ENCODE data around the gene SMOC2.

Gene SMOC2

GRCh38 chr6:168412456-168412855, 28.5 kb upstream of the SMOC2 start:
- Histone ChIP-seq H3K79me2 (ENCODE audit: low read length) (no peaks in the 10 kb centered on the region), H3K27ac (ENCODE audit: low read length) (no peak overlapping the region), H4K20me1 (ENCODE audit: insufficient read depth, low read length) (no peaks in the 10 kb centered on the region), H3K4me1 (ENCODE audit: low read length) (no peaks in the 10 kb centered on the region), H3K9me3 (ENCODE audit: insufficient read depth, low read length) (no peaks in the 10 kb centered on the region), H3K36me3 (replicated peaks; ENCODE audit: low read depth, low read length) (no peaks in the 10 kb centered on the region), H3K9ac (ENCODE audit: low read length) (no peak overlapping the region), H2AFZ (ENCODE audit: low read depth, low read length) (no peak overlapping the region), H3K4me3 (ENCODE audit: low read length) (no peak overlapping the region), H3K4me2 (ENCODE audit: low read length) (no peak overlapping the region), H3K27me3 (ENCODE audit: low read depth, low read length) (no peaks in the 10 kb centered on the region)
- TF ChIP-seq EZH2phosphoT487 (IDR thresholded peaks at IDR 0.05; ENCODE audit: low read depth) (no peak), CTCF (IDR thresholded peaks at IDR 0.05; ENCODE audit: low read depth, low read length) (no peak)

GRCh38 chr6:168413018-168413720, 27.8 kb upstream of the SMOC2 start:
- H3K9ac ChIP-seq (ENCODE audit: low read length) = no peak overlapping the region
- TF ChIP-seq EZH2phosphoT487 (IDR thresholded peaks at IDR 0.05; ENCODE audit: low read depth) (no peak), CTCF (IDR thresholded peaks at IDR 0.05; ENCODE audit: low read depth, low read length) (no peak)
- H2AFZ ChIP-seq (ENCODE audit: low read depth, low read length) = no peak overlapping the region
- no peaks in the 10 kb centered on the region for H3K79me2 ChIP-seq (ENCODE audit: low read length)
- H3K4me1 ChIP-seq (ENCODE audit: low read length) = no peaks in the 10 kb centered on the region
- no peaks in the 10 kb centered on the region for H3K9me3 ChIP-seq (ENCODE audit: insufficient read depth, low read length)
- no peaks in the 10 kb centered on the region for H4K20me1 ChIP-seq (ENCODE audit: insufficient read depth, low read length)
- H3K36me3 ChIP-seq (replicated peaks; ENCODE audit: low read depth, low read length) = no peaks in the 10 kb centered on the region
- no peak overlapping the region for H3K27ac ChIP-seq (ENCODE audit: low read length)
- H3K4me3 ChIP-seq (ENCODE audit: low read length) = no peak overlapping the region
- H3K27me3 ChIP-seq (ENCODE audit: low read depth, low read length) = no peaks in the 10 kb centered on the region
- H3K4me2 ChIP-seq (ENCODE audit: low read length) = no peak overlapping the region

GRCh38 chr6:168413856-168414255, 27.1 kb upstream of the SMOC2 start:
- Histone ChIP-seq H3K9me3 (ENCODE audit: insufficient read depth, low read length) (no peaks in the 10 kb centered on the region), H3K79me2 (ENCODE audit: low read length) (no peaks in the 10 kb centered on the region), H3K27ac (ENCODE audit: low read length) (no peak overlapping the region), H3K4me3 (ENCODE audit: low read length) (no peak overlapping the region), H3K27me3 (ENCODE audit: low read depth, low read length) (no peaks in the 10 kb centered on the region), H2AFZ (ENCODE audit: low read depth, low read length) (no peak overlapping the region), H3K4me2 (ENCODE audit: low read length) (no peak overlapping the region), H3K36me3 (replicated peaks; ENCODE audit: low read depth, low read length) (no peaks in the 10 kb centered on the region), H3K4me1 (ENCODE audit: low read length) (no peaks in the 10 kb centered on the region), H4K20me1 (ENCODE audit: insufficient read depth, low read length) (no peaks in the 10 kb centered on the region), H3K9ac (ENCODE audit: low read length) (no peak overlapping the region)
- TF ChIP-seq EZH2phosphoT487 (IDR thresholded peaks at IDR 0.05; ENCODE audit: low read depth) = no peak
- no peak for TF ChIP-seq CTCF (IDR thresholded peaks at IDR 0.05; ENCODE audit: low read depth, low read length)

- Histone ChIP-seq H4K20me1 (ENCODE audit: insufficient read depth, low read length) (no peaks in the 10 kb centered on the region), H3K4me2 (ENCODE audit: low read length) (no peak overlapping the region), H3K79me2 (ENCODE audit: low read length) (no peaks in the 10 kb centered on the region), H3K9ac (ENCODE audit: low read length) (no peak overlapping the region), H3K4me3 (ENCODE audit: low read length) (no peak overlapping the region), H2AFZ (ENCODE audit: low read depth, low read length) (no peak overlapping the region), H3K4me1 (ENCODE audit: low read length) (no peaks in the 10 kb centered on the region), H3K27ac (ENCODE audit: low read length) (no peak overlapping the region), H3K36me3 (replicated peaks; ENCODE audit: low read depth, low read length) (no peaks in the 10 kb centered on the region), H3K9me3 (ENCODE audit: insufficient read depth, low read length) (no peaks in the 10 kb centered on the region), H3K27me3 (ENCODE audit: low read depth, low read length) (no peaks in the 10 kb centered on the region)
- TF ChIP-seq CTCF (IDR thresholded peaks at IDR 0.05; ENCODE audit: low read depth, low read length) (no peak), EZH2phosphoT487 (IDR thresholded peaks at IDR 0.05; ENCODE audit: low read depth) (no peak)
Observed at GRCh38 chr6:168414336-168415097, 26.5 kb upstream of the SMOC2 start.

Measured in OCI-LY3 (cell line).